WTC11 (cell line): Measurements from ENCODE around the gene GAL3ST2. TPM values are rescaled to one million over a fixed set of nuclear protein-coding genes. Genes with fewer than 3 reads are reported as not detected.
A peak's percentile ranks its signal among the peaks of the same experiment; 100 is the strongest.
"Not testable (repeated sequence)": the region's sequence is repeated elsewhere in the genome, so short reads cannot be mapped to it uniquely, and the experiment has no call there.

Experiments used
- ATAC-seq: fragments of 200-7000 bp; cut with Tn5 transposase; 2 replicates; pipeline ENCODE4 v1.10.0; 2021; ENCODE audit warnings: mild to moderate bottlenecking, moderate library complexity
- CTCF ChIA-PET: fragments of 300-600 bp; sonication (Branson Sonifier 250); formaldehyde crosslinking; loops from one replicate; lab custom pipeline; 2021; ENCODE audit warnings: antibody characterized with exemption; lab: Charles Lee
- POLR2A ChIA-PET: fragments of 350-600 bp; sonication (Branson Sonifier 250); formaldehyde crosslinking; loops from one replicate; lab custom pipeline; 2021; ENCODE audit warnings: antibody characterized with exemption; lab: Charles Lee
- DNase-seq: peaks from one replicate; pipeline ENCODE4 v3.0.0; 2021; ENCODE audit warnings: low spot score
- H3K27ac Mint-ChIP-seq: 2 replicates; pipeline ENCODE4 v1.8.0; 2021; ENCODE audit warnings: mixed read lengths
- H3K27me3 Mint-ChIP-seq: 2 replicates; pipeline ENCODE4 v1.8.0; 2021; ENCODE audit warnings: low read depth, mild to moderate bottlenecking, moderate library complexity, mixed read lengths
- H3K36me3 Mint-ChIP-seq: 2 replicates; pipeline ENCODE4 v1.8.0; 2021; ENCODE audit warnings: mixed read lengths
- H3K4me1 Mint-ChIP-seq: 2 replicates; pipeline ENCODE4 v1.8.0; 2022; ENCODE audit warnings: mixed read lengths
- H3K4me3 Mint-ChIP-seq: 2 replicates; pipeline ENCODE4 v1.8.0; 2021; ENCODE audit warnings: mild to moderate bottlenecking, moderate library complexity, mixed read lengths
- H3K9me3 Mint-ChIP-seq: 2 replicates; pipeline ENCODE4 v1.8.0; 2021; ENCODE audit warnings: mixed read lengths
- FOXP1 ChIP-seq: sonication (generic); formaldehyde crosslinking; IDR thresholded peaks from 2 replicates; pipeline ENCODE4 v1.8.0; 2022; ENCODE audit warnings: missing genetic modification reagents, mild to moderate bottlenecking, moderate library complexity, borderline replicate concordance
- JAZF1 ChIP-seq: fragments of 250-450 bp; sonication (Bioruptor Pico); IDR thresholded peaks from 2 replicates; pipeline ENCODE4 v1.9.0; 2021; ENCODE audit warnings: moderate library complexity, mild to moderate bottlenecking, inconsistent platforms
- JUN ChIP-seq: sonication (generic); formaldehyde crosslinking; IDR thresholded peaks from 2 replicates; pipeline ENCODE4 v1.8.0; 2023; ENCODE audit warnings: mild to moderate bottlenecking, missing genetic modification reagents
- KAT7 ChIP-seq: sonication (generic); formaldehyde crosslinking; IDR thresholded peaks from 2 replicates; pipeline ENCODE4 v1.8.1; 2023; ENCODE audit warnings: missing genetic modification reagents, mild to moderate bottlenecking, borderline replicate concordance
- MXD4 ChIP-seq: fragments of 250-450 bp; sonication (Bioruptor Pico); IDR thresholded peaks from 2 replicates; pipeline ENCODE4 v1.8.0; 2021; ENCODE audit warnings: mild to moderate bottlenecking, moderate library complexity, borderline replicate concordance
- MYBL2 ChIP-seq: sonication (generic); formaldehyde crosslinking; IDR thresholded peaks from 2 replicates; pipeline ENCODE4 v1.8.1; 2023; ENCODE audit warnings: mild to moderate bottlenecking, moderate library complexity, missing genetic modification reagents
- NFATC4 ChIP-seq: fragments of 250-450 bp; sonication (Bioruptor Pico); IDR thresholded peaks from 2 replicates; pipeline ENCODE4 v1.9.0; 2021; ENCODE audit warnings: mild to moderate bottlenecking
- NFE2L1 ChIP-seq: sonication (generic); formaldehyde crosslinking; IDR thresholded peaks from 2 replicates; pipeline ENCODE4 v1.8.1; 2023; ENCODE audit warnings: missing genetic modification reagents
- NFYB ChIP-seq: sonication (generic); formaldehyde crosslinking; conservative IDR thresholded peaks from 2 replicates; pipeline ENCODE4 v1.8.0; 2022; ENCODE audit warnings: low read depth, missing genetic modification reagents
- NR2C2 ChIP-seq: sonication (generic); formaldehyde crosslinking; IDR thresholded peaks from 2 replicates; pipeline ENCODE4 v1.8.0; 2022; ENCODE audit warnings: mild to moderate bottlenecking, missing genetic modification reagents
- PRRX2 ChIP-seq: fragments of 250-450 bp; sonication (Bioruptor Pico); IDR thresholded peaks from 2 replicates; pipeline ENCODE4 v1.8.0; 2021; ENCODE audit warnings: mild to moderate bottlenecking
- total RNA-seq: library from RNA; stranded (reverse); gene quantifications from 3 replicates; pipeline ENCODE4 v1.2.3, GENCODE V29; 2021
- TF ChIP-seq, protein P1 (sequence below): sonication (generic); formaldehyde crosslinking; IDR thresholded peaks from 2 replicates; pipeline ENCODE4 v1.8.1; 2022; ENCODE audit warnings: low read depth, missing genetic modification reagents, borderline replicate concordance
- TF ChIP-seq, protein P2 (sequence below): sonication (generic); formaldehyde crosslinking; IDR thresholded peaks from 2 replicates; pipeline ENCODE4 v1.8.1; 2023; ENCODE audit warnings: mild to moderate bottlenecking, missing genetic modification reagents, borderline replicate concordance
- TF ChIP-seq, protein P3 (sequence below): sonication (generic); formaldehyde crosslinking; IDR thresholded peaks from 2 replicates; pipeline ENCODE4 v1.8.1; 2022; ENCODE audit warnings: mild to moderate bottlenecking, moderate library complexity, missing genetic modification reagents
- TF ChIP-seq, protein P4 (sequence below): fragments of 200-600 bp; IDR thresholded peaks from 2 replicates; pipeline ENCODE4 v1.8.0; 2022; ENCODE audit warnings: antibody characterized with exemption
- TF ChIP-seq, protein P5 (sequence below): fragments of 250-450 bp; sonication (Bioruptor Pico); conservative IDR thresholded peaks from 2 replicates; pipeline ENCODE4 v1.9.0; 2021; ENCODE audit warnings: mild to moderate bottlenecking

The GAL3ST2 gene
- total RNA-seq, 1 experiment from 2014 or later = 0.98 TPM

DNA sequence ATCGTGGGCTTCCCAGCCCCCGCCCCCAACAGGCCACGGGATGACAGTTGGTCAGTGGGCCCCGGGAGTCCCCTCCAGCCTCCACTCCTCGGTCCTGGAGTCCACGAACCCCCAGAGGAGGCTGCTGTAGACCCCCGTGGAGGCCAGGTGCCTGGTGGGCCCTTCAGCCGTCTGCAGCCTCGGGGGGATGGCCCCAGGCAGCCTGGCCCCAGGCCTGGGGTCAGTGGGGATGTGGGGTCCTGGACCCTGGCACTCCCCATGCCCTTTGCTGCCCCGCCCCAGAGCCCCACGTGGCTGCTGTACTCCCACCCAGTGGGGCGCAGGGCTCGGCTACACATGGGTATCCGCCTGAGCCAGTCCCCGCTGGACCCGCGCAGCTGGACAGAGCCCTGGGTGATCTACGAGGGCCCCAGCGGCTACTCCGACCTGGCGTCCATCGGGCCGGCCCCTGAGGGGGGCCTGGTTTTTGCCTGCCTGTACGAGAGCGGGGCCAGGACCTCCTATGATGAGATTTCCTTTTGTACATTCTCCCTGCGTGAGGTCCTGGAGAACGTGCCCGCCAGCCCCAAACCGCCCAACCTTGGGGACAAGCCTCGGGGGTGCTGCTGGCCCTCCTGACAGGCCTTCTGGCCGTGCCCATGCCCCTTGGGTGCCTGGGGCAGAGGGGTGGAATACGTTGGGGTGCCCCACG, 40.0 kb downstream of the GAL3ST2 start (continued):
- TF ChIP-seq, protein P1, sequence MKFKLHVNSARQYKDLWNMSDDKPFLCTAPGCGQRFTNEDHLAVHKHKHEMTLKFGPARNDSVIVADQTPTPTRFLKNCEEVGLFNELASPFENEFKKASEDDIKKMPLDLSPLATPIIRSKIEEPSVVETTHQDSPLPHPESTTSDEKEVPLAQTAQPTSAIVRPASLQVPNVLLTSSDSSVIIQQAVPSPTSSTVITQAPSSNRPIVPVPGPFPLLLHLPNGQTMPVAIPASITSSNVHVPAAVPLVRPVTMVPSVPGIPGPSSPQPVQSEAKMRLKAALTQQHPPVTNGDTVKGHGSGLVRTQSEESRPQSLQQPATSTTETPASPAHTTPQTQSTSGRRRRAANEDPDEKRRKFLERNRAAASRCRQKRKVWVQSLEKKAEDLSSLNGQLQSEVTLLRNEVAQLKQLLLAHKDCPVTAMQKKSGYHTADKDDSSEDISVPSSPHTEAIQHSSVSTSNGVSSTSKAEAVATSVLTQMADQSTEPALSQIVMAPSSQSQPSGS (CRISPR knock-in tag) = no peak
- TF ChIP-seq JUN = no peak
- TF ChIP-seq, all 79 proteins: peak for 0

DNA sequence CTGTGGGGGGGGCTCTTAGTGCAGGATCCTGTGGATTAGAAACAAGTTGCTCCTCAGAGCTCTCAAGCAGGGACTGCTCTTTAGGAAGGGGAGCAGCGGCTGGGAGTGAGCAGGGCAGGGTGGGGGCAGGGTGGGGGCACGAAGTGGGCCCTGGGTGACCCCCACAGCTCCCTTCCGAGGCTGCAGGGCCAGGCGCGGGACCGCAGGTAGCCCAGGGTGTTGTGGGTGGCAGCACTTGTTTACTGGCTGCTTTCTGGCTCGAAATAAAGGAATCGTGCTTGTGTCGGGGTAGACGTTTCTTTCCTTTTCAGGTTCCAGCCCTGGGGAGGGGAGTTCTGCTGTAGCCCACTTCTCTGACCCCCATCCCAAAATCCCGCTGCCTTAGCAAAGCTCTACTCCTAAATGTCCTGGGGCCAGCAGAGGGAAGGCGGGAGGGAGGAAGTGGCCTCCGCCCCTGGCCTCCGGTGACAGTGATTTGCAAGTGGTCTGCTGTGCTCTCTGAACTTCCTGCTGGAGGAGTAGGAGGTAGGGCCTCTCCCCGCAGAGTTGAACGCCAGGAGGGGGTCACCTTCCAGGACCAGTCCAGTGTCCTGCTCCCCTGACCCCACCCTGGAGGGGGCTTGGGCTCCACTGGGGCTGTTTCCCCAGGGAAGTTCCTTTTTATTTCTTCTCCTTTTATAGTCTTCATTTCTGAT, 40.7 kb downstream of the GAL3ST2 start:
- ATAC-seq (no peak), DNase-seq (no peak)
- ChIA-PET POLR2A (no interaction called here), CTCF (no interaction called here)
- Mint-ChIP-seq H3K4me3 (no peak overlapping the region), H3K27me3 (no peaks in the 10 kb centered on the region), H3K27ac (peak overlapping the region; percentile 68; the same call in 1 of the 2 replicates), H3K4me1 (peaks cover 7% of the 10 kb centered on the region; the same call in 1 of the 2 replicates), H3K36me3 (no peaks in the 10 kb centered on the region), H3K9me3 (no peaks in the 10 kb centered on the region)
- no peak for TF ChIP-seq KAT7 (CRISPR knock-in tag)
- no peak for TF ChIP-seq PRRX2
- no peak for TF ChIP-seq MXD4 (CRISPR knock-in tag)
- TF ChIP-seq NFE2L1 (CRISPR knock-in tag) = no peak
- no peak for TF ChIP-seq JUN
- TF ChIP-seq MYBL2 = no peak

DNA sequence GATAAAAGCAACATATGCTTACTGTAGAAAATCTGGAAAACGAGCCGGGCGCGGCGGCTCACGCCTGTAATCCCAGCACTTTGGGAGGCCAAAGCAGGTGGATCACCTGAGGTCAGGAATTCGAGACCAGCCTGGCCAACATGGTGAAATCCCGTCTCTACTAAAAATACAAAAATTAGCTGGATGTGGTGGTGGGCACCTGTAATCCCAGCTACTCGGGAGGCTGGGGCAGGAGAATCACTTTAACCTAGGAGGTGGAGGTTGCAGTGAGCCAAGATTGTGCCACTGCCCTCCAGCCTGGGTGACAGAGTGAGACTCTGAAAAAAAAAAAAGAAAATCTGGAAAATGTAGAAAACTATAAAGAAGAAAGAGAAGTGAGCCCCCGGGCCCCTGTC, 41.2 kb downstream of the GAL3ST2 start:
- H3K4me3 Mint-ChIP-seq, H3K4me1 Mint-ChIP-seq, ATAC-seq, H3K36me3 Mint-ChIP-seq, CTCF ChIA-PET, POLR2A ChIA-PET, H3K9me3 Mint-ChIP-seq, H3K27me3 Mint-ChIP-seq, DNase-seq: not testable (repeated sequence)
- peak overlapping the region; percentile 68; the same call in 1 of the 2 replicates for H3K27ac Mint-ChIP-seq

DNA sequence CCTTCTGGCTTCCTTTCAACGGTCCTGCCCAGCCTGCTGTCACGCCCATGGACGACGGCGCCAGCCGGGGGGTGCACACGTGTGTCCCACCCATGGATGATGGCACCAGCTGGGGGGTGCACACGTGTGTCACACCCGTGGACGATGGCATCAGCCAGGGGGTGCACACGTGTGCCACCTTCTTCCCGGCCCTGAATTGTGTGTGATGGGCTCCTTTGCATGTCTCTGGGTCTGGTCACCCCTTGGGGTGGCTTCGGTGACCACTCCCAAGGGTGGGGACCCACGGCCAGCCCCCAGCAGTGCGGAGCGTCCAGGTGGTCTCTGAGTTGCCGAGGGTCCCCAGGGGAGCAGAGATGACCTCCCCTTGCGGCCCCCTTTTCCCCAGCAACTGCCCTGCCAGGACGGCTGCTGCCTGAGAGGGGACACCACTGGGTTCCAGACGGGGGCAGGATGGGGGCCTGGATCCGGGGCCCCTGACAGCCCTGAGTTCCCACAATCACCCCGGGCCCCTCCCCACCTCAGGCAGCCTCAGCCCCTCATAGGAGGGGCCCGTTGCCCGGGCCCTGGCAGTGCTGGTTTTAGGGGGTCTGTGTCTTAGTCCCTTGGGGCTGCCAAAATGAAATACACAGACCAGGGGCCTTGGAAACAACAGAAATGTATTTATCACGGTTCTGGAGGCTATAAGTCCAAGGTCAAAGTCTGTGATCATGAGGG, 41.8 kb downstream of the GAL3ST2 start:
- peaks cover 3% of the 10 kb centered on the region; the same call in 1 of the 2 replicates for H3K27me3 Mint-ChIP-seq
- POLR2A ChIA-PET = no interaction called here
- DNase-seq = no peak
- H3K9me3 Mint-ChIP-seq = peaks cover 6% of the 10 kb centered on the region
- H3K4me3 Mint-ChIP-seq = no peak overlapping the region
- H3K27ac Mint-ChIP-seq = no peak overlapping the region
- H3K36me3 Mint-ChIP-seq = no peaks in the 10 kb centered on the region
- CTCF ChIA-PET = no interaction called here
- ATAC-seq = no peak
- peaks cover 7% of the 10 kb centered on the region; the same call in 1 of the 2 replicates for H3K4me1 Mint-ChIP-seq
- TF ChIP-seq, protein P2, sequence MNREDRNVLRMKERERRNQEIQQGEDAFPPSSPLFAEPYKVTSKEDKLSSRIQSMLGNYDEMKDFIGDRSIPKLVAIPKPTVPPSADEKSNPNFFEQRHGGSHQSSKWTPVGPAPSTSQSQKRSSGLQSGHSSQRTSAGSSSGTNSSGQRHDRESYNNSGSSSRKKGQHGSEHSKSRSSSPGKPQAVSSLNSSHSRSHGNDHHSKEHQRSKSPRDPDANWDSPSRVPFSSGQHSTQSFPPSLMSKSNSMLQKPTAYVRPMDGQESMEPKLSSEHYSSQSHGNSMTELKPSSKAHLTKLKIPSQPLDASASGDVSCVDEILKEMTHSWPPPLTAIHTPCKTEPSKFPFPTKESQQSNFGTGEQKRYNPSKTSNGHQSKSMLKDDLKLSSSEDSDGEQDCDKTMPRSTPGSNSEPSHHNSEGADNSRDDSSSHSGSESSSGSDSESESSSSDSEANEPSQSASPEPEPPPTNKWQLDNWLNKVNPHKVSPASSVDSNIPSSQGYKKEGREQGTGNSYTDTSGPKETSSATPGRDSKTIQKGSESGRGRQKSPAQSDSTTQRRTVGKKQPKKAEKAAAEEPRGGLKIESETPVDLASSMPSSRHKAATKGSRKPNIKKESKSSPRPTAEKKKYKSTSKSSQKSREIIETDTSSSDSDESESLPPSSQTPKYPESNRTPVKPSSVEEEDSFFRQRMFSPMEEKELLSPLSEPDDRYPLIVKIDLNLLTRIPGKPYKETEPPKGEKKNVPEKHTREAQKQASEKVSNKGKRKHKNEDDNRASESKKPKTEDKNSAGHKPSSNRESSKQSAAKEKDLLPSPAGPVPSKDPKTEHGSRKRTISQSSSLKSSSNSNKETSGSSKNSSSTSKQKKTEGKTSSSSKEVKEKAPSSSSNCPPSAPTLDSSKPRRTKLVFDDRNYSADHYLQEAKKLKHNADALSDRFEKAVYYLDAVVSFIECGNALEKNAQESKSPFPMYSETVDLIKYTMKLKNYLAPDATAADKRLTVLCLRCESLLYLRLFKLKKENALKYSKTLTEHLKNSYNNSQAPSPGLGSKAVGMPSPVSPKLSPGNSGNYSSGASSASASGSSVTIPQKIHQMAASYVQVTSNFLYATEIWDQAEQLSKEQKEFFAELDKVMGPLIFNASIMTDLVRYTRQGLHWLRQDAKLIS (CRISPR knock-in tag) = no peak
- TF ChIP-seq, protein P3, sequence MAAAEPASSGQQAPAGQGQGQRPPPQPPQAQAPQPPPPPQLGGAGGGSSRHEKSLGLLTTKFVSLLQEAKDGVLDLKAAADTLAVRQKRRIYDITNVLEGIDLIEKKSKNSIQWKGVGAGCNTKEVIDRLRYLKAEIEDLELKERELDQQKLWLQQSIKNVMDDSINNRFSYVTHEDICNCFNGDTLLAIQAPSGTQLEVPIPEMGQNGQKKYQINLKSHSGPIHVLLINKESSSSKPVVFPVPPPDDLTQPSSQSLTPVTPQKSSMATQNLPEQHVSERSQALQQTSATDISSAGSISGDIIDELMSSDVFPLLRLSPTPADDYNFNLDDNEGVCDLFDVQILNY = no peak
- TF ChIP-seq, protein P4, sequence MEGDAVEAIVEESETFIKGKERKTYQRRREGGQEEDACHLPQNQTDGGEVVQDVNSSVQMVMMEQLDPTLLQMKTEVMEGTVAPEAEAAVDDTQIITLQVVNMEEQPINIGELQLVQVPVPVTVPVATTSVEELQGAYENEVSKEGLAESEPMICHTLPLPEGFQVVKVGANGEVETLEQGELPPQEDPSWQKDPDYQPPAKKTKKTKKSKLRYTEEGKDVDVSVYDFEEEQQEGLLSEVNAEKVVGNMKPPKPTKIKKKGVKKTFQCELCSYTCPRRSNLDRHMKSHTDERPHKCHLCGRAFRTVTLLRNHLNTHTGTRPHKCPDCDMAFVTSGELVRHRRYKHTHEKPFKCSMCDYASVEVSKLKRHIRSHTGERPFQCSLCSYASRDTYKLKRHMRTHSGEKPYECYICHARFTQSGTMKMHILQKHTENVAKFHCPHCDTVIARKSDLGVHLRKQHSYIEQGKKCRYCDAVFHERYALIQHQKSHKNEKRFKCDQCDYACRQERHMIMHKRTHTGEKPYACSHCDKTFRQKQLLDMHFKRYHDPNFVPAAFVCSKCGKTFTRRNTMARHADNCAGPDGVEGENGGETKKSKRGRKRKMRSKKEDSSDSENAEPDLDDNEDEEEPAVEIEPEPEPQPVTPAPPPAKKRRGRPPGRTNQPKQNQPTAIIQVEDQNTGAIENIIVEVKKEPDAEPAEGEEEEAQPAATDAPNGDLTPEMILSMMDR = no peak
- TF ChIP-seq FOXP1 (CRISPR knock-in tag) = no peak
- TF ChIP-seq JAZF1 (CRISPR knock-in tag) = no peak
- no peak for TF ChIP-seq NR2C2 (CRISPR knock-in tag)
- TF ChIP-seq, protein P5, sequence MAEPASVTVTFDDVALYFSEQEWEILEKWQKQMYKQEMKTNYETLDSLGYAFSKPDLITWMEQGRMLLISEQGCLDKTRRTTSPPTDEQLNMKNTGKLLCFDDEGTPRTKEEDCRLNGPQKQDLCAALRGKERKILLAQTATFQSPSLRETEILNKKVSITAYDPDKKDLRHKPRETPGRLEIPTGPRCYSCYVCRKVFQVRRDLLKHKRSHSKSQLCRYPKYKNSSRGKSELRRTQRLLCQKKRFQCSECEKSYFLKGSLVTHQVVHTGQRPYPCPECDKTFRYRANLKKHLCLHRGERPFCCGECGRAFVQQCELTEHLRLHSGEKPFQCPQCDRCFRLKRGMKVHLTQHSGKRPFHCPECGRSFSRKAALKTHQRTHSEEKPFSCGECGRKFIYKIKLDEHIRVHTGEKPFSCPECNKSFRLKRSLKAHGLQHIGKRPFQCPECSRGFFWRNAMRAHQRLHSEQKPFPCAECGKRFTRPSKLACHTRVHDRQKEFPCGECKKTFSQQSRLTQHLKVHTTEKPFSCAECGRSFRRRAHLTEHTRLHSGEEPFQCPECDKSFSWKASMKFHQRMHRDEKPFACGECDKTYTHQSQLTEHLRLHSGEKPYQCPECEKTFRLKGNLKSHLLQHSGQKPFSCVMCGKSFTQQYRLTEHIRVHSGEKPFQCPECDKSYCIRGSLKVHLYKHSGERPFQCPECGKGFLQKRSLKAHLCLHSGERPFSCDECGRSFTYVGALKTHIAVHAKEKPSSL = no peak
- no peak for TF ChIP-seq NFATC4 (CRISPR knock-in tag)
- no peak for TF ChIP-seq NFYB (CRISPR knock-in tag)
